Forelimb muscle (tissue), 1 donor: ENCODE data around the gene SFRP2. TPM values are rescaled to one million over a fixed set of nuclear protein-coding genes. Genes with fewer than 3 reads are reported as not detected.

ENCODE experiments used
- polyA plus RNA-seq: library from polyadenylated mRNA; unstranded; fragments of 120-200 nt; gene quantifications from one replicate; pipeline ENCODE4 v1.2.1, GENCODE V29; 2013; ENCODE audit not compliant: insufficient read length

Gene SFRP2
- polyA plus RNA-seq, 1 donor, result 35.7 TPM

Other genes with a start within 250 kb of the SFRP2 start
- 2.2 TPM for gene TLR2, start 104.8 kb downstream of the SFRP2 start, polyA plus RNA-seq
- 0.15 TPM for gene RNF175, start 29.1 kb downstream of the SFRP2 start, polyA plus RNA-seq